Keratinocyte (primary cell): ENCODE data around the gene GPR158. TPM values are rescaled to one million over a fixed set of nuclear protein-coding genes. Genes with fewer than 3 reads are reported as not detected.

Experiments used
- DNase-seq: peaks from one replicate; pipeline ENCODE4 v3.0.0-alpha.2; 2011; ENCODE audit warnings: low read depth, missing footprints, low spot score
- FAIRE-seq: peaks from 2 replicates; lab custom pipeline; 2011; peaks lifted over from hg19 to GRCh38; lab: Jason Lieb, UNC
- H2AFZ ChIP-seq: 2 replicates; pipeline ENCODE4 v1.6.0; 2012; ENCODE audit warnings: low read length, control low read depth, inconsistent platforms; ENCODE audit not compliant: control insufficient read depth
- H3K27ac ChIP-seq: 2 replicates; pipeline ENCODE4 v1.5.1; 2011; ENCODE audit warnings: low read length; ENCODE audit not compliant: control insufficient read depth, insufficient read depth
- H3K27me3 ChIP-seq: 3 replicates; pipeline ENCODE4 v1.6.0; 2011; ENCODE audit warnings: low read length; ENCODE audit not compliant: control insufficient read depth, insufficient read depth; ENCODE audit errors: extremely low read depth
- H3K36me3 ChIP-seq, 2 experiments: 2 replicates in 1 of 2; 3 replicates in 1 of 2; pipeline ENCODE4 v1.5.1; 2011; ENCODE audit warnings: low read length in 2 of 2, mild to moderate bottlenecking in 1 of 2; ENCODE audit not compliant: control insufficient read depth in 2 of 2, insufficient read depth in 2 of 2; ENCODE audit errors: extremely low read depth in 1 of 2
- H3K4me1 ChIP-seq: 3 replicates; pipeline ENCODE4 v1.5.1; 2011; ENCODE audit warnings: low read length; ENCODE audit not compliant: control insufficient read depth, insufficient read depth; ENCODE audit errors: extremely low read depth
- H3K4me2 ChIP-seq: 3 replicates; pipeline ENCODE4 v1.6.0; 2011; ENCODE audit warnings: low read depth, low read length; ENCODE audit not compliant: control insufficient read depth, insufficient read depth; ENCODE audit errors: extremely low read depth
- H3K4me3 ChIP-seq, 3 experiments: fragments of 200-600 bp in 1 of 3; sonication (generic) in 1 of 3; 2 replicates in 2 of 3; 3 replicates in 1 of 3; pipeline ENCODE4 v1.5.1; 2011 to 2016; ENCODE audit warnings: low read length in 3 of 3, mild to moderate bottlenecking in 3 of 3, control low read depth in 2 of 3, inconsistent platforms in 1 of 3, low read depth in 1 of 3, mixed read lengths in 1 of 3, mixed run types in 1 of 3, moderate library complexity in 1 of 3; ENCODE audit not compliant: control insufficient read depth in 2 of 3, insufficient read depth in 2 of 3; ENCODE audit errors: extremely low read depth in 1 of 3
- H3K79me2 ChIP-seq: 2 replicates; pipeline ENCODE4 v1.6.0; 2012; ENCODE audit warnings: low read length; ENCODE audit not compliant: control insufficient read depth, insufficient read depth
- H3K9ac ChIP-seq: 3 replicates; pipeline ENCODE4 v1.6.0; 2011; ENCODE audit warnings: low read length; ENCODE audit not compliant: control insufficient read depth, insufficient read depth; ENCODE audit errors: extremely low read depth
- H3K9me1 ChIP-seq: 3 replicates; pipeline ENCODE4 v1.6.0; 2011; ENCODE audit warnings: low read length; ENCODE audit not compliant: control insufficient read depth, insufficient read depth; ENCODE audit errors: extremely low read depth
- H3K9me3 ChIP-seq: 2 replicates; pipeline ENCODE4 v1.5.1; 2012; ENCODE audit warnings: low read depth, low read length; ENCODE audit not compliant: control insufficient read depth
- H4K20me1 ChIP-seq: 3 replicates; pipeline ENCODE4 v1.6.0; 2011; ENCODE audit warnings: low read length; ENCODE audit not compliant: control insufficient read depth, insufficient read depth; ENCODE audit errors: extremely low read depth
- CTCF ChIP-seq, 3 experiments: IDR thresholded peaks in 1 of 3; conservative IDR thresholded peaks in 1 of 3; optimal IDR thresholded peaks in 1 of 3; 2 replicates in 2 of 3; 3 replicates in 1 of 3; pipeline versions ENCODE3 to v1.5.1; 2011; ENCODE audit warnings: low read length in 3 of 3, mild to moderate bottlenecking in 3 of 3, moderate library complexity in 2 of 3, control low read depth in 1 of 3, inconsistent platforms in 1 of 3; ENCODE audit not compliant: insufficient read depth in 2 of 3; ENCODE audit errors: extremely low read depth in 1 of 3
- EZH2 ChIP-seq: IDR thresholded peaks from one replicate; pipeline ENCODE4 v1.6.1; 2012; ENCODE audit warnings: inconsistent platforms, mild to moderate bottlenecking, low read length, moderate library complexity
- dilution Hi-C: fragments of 300-500 bp; cut with MboI; formaldehyde crosslinking; loops from one replicate; pipeline ENCODE4 v1.7.0; 2020; ENCODE audit warnings: low sequenced_read_pairs; ENCODE audit not compliant: extremely low pct_ligation_motif_present
- polyA plus RNA-seq, 5 experiments: library from polyadenylated mRNA; depleted of rRNA in 3 of 5; stranded (reverse) in 3 of 5; stranded (forward) in 1 of 5; unstranded in 1 of 5; fragments of >200 nt; gene quantifications; 1 replicate in 1 of 5; 2 replicates in 3 of 5; 3 replicates in 1 of 5; pipeline versions ENCODE4 v1.2.1 to v1.2.3, GENCODE V29; 2011 to 2012; ENCODE audit warnings: missing spikeins in 2 of 5, low read depth in 1 of 5, low replicate concordance in 1 of 5

The GPR158 gene
- polyA plus RNA-seq, 1 donor (not counting 4 experiments of a cell fraction or from before 2014, with no cell fraction given): not detected

- dilution Hi-C loops: no loop called here
- DNase-seq (no peak), FAIRE-seq (no peak)
- Histone ChIP-seq H3K36me3 (no peaks in the 10 kb centered on the region), H3K9me1 (no peaks in the 10 kb centered on the region), H3K79me2 (no peaks in the 10 kb centered on the region), H3K27ac (no peak overlapping the region), H3K4me2 (no peak overlapping the region), H3K27me3 (no peaks in the 10 kb centered on the region), H4K20me1 (no peaks in the 10 kb centered on the region), H3K4me1 (no peaks in the 10 kb centered on the region), H3K9me3 (no peaks in the 10 kb centered on the region), H3K9ac (no peak overlapping the region), H3K4me3 (no peak overlapping the region), H2AFZ (no peak overlapping the region)
- TF ChIP-seq EZH2: no peak
- no peak for TF ChIP-seq CTCF (optimal IDR thresholded peaks at IDR 0.05 in 1 of 3, IDR thresholded peaks at IDR 0.05 in 1 of 3, conservative IDR thresholded peaks at IDR 0.05 in 1 of 3; ENCODE audit: extremely low read depth in 1 of 3, insufficient read depth in 2 of 3, low read length in 3 of 3)
Observed at GRCh38 chr10:25616903-25617592, 442.2 kb downstream of the GPR158 start.

- no peaks in the 10 kb centered on the region for H3K79me2 ChIP-seq
- no peaks in the 10 kb centered on the region for H3K36me3 ChIP-seq
- TF ChIP-seq CTCF (optimal IDR thresholded peaks at IDR 0.05 in 1 of 3, IDR thresholded peaks at IDR 0.05 in 1 of 3, conservative IDR thresholded peaks at IDR 0.05 in 1 of 3; ENCODE audit: extremely low read depth in 1 of 3, insufficient read depth in 2 of 3, low read length in 3 of 3) (no peak), EZH2 (no peak)
- no peak overlapping the region for H3K4me3 ChIP-seq
- H3K4me1 ChIP-seq: no peaks in the 10 kb centered on the region
- H3K9me1 ChIP-seq: no peaks in the 10 kb centered on the region
- H3K9ac ChIP-seq: no peak overlapping the region
- H4K20me1 ChIP-seq: no peaks in the 10 kb centered on the region
- H3K4me2 ChIP-seq: no peak overlapping the region
- H2AFZ ChIP-seq: no peak overlapping the region
- DNase-seq (no peak), FAIRE-seq (no peak)
- dilution Hi-C loops: no loop called here
- H3K27me3 ChIP-seq: no peaks in the 10 kb centered on the region
- H3K27ac ChIP-seq: no peak overlapping the region
- H3K9me3 ChIP-seq: no peaks in the 10 kb centered on the region
Observed at GRCh38 chr10:25627606-25628005, 452.8 kb downstream of the GPR158 start.
